Endodermal cell (in vitro differentiated cells): Measurements from ENCODE around the gene WDR12. TPM values are rescaled to one million over a fixed set of nuclear protein-coding genes. Genes with fewer than 3 reads are reported as not detected.
"Not testable (repeated sequence)": the region's sequence is repeated elsewhere in the genome, so short reads cannot be mapped to it uniquely, and the experiment has no call there.

Source experiments
- DNase-seq: peaks from one replicate; pipeline ENCODE4 v3.0.0-alpha.2; 2017
- H3K27ac ChIP-seq: 2 replicates; pipeline ENCODE4 v1.5.1; 2013; ENCODE audit warnings: mild to moderate bottlenecking, low read depth, low read length, moderate library complexity
- H3K27me3 ChIP-seq: 2 replicates; pipeline ENCODE4 v1.6.1; 2013; ENCODE audit warnings: mild to moderate bottlenecking, low read length, moderate library complexity; ENCODE audit not compliant: insufficient read depth, control insufficient read depth, poor library complexity, severe bottlenecking
- H3K36me3 ChIP-seq: 2 replicates; pipeline ENCODE4 v1.7.0; 2013; ENCODE audit warnings: mild to moderate bottlenecking, low read length, moderate library complexity; ENCODE audit not compliant: control insufficient read depth, insufficient read depth
- H3K4me1 ChIP-seq: one replicate; pipeline ENCODE4 v1.7.0; 2013; ENCODE audit warnings: low read length; ENCODE audit not compliant: control insufficient read depth, insufficient read depth
- H3K4me3 ChIP-seq: 2 replicates; pipeline ENCODE4 v1.5.1; 2013; ENCODE audit warnings: mild to moderate bottlenecking, low read length, moderate library complexity
- H3K9ac ChIP-seq: 2 replicates; pipeline ENCODE4 v1.6.1; 2013; ENCODE audit warnings: mild to moderate bottlenecking, low read length, moderate library complexity; ENCODE audit not compliant: poor library complexity, severe bottlenecking; ENCODE audit errors: extremely low read depth
- H3K9me3 ChIP-seq: 2 replicates; pipeline ENCODE4 v1.6.1; 2013; ENCODE audit warnings: mild to moderate bottlenecking, low read length, moderate library complexity; ENCODE audit not compliant: control insufficient read depth
- H3K27ac Mint-ChIP-seq: 2 replicates; pipeline ENCODE4 v1.8.0; 2020; ENCODE audit warnings: mixed read lengths
- H3K27me3 Mint-ChIP-seq: 2 replicates; pipeline ENCODE4 v1.8.0; 2021; ENCODE audit warnings: mild to moderate bottlenecking, mixed read lengths; ENCODE audit not compliant: insufficient read depth
- H3K36me3 Mint-ChIP-seq: 2 replicates; pipeline ENCODE4 v1.8.0; 2020; ENCODE audit warnings: low read depth, mixed read lengths
- H3K4me1 Mint-ChIP-seq: 2 replicates; pipeline ENCODE4 v1.8.0; 2020; ENCODE audit warnings: mixed read lengths
- H3K4me3 Mint-ChIP-seq: 2 replicates; pipeline ENCODE4 v1.8.0; 2020; ENCODE audit warnings: mild to moderate bottlenecking, moderate library complexity, mixed read lengths
- H3K9me3 Mint-ChIP-seq: 2 replicates; pipeline ENCODE4 v1.8.0; 2020; ENCODE audit warnings: mild to moderate bottlenecking, mixed read lengths
- CTCF ChIP-seq: fragments of 200-600 bp; sonication (generic); conservative IDR thresholded peaks from 2 replicates; pipeline ENCODE4 v1.5.0; 2021; ENCODE audit warnings: antibody characterized with exemption, mild to moderate bottlenecking
- WGBS, 2 experiments: methylation state at CpG; one replicate each; pipeline versions ENCODE4 v1.1.5 to v1.1.7; 2013; ENCODE audit warnings: missing lambda C conversion rate in 2 of 2, mixed read lengths in 1 of 2; ENCODE audit not compliant: insufficient coverage in 1 of 2, insufficient read length in 1 of 2; 5-methylcytosine and 5-hydroxymethylcytosine counted together
- total RNA-seq, 2 donors: library from RNA; stranded (reverse); fragmentation: NEBNext Ultra II Directional in 1 of 2; extraction: Animal tissue kit (Norgen Biotek cat#: 25700) in 1 of 2; gene quantifications; 2 replicates in 1 of 2; 3 replicates in 1 of 2; pipeline ENCODE4 v1.2.1, GENCODE V29; 2021

The WDR12 gene
- total RNA-seq, 2 donors from 2014 or later, result 84.4 to 104 TPM

GRCh38 chr2:202910698-202911097, 775 bp downstream of the WDR12 start:
- Mint-ChIP-seq H3K4me1 (no peaks in the 10 kb centered on the region), H3K36me3 (peaks cover 21% of the 10 kb centered on the region), H3K27me3 (no peaks in the 10 kb centered on the region), H3K9me3 (peaks cover under 1% of the 10 kb centered on the region), H3K4me3 (peak overlapping the region; percentile 92), H3K27ac (no peak overlapping the region)
- no peak for DNase-seq
- WGBS, 2 experiments, result 20 to 37% methylated on average over 1 to 2 of the region's 3 CpGs
- H3K27ac ChIP-seq, result no peak overlapping the region
- peaks cover 2% of the 10 kb centered on the region for H3K9me3 ChIP-seq
- TF ChIP-seq CTCF, result no peak
- H3K9ac ChIP-seq, result peak overlapping the region; percentile 76
- no peaks in the 10 kb centered on the region for H3K27me3 ChIP-seq
- no peaks in the 10 kb centered on the region for H3K4me1 ChIP-seq
- H3K36me3 ChIP-seq, result peaks cover 9% of the 10 kb centered on the region
- H3K4me3 ChIP-seq, result peak overlapping the region; percentile 98

- DNase-seq, H3K27me3 Mint-ChIP-seq, H3K9me3 ChIP-seq, H3K9me3 Mint-ChIP-seq, H3K27ac ChIP-seq, H3K27me3 ChIP-seq, H3K9ac ChIP-seq, H3K4me1 ChIP-seq, H3K4me1 Mint-ChIP-seq: not testable (repeated sequence)
- Histone ChIP-seq H3K36me3 (peaks cover 13% of the 10 kb centered on the region), H3K4me3 (peak overlapping the region; percentile 98)
- H3K36me3 Mint-ChIP-seq, result peaks cover 25% of the 10 kb centered on the region
- peak overlapping the region; percentile 92 for H3K4me3 Mint-ChIP-seq
- H3K27ac Mint-ChIP-seq, result peak overlapping the region; percentile 44
- WGBS, 2 experiments, result 90 to 100% methylated on average over 2 to 5 of the region's 5 CpGs
Measured at GRCh38 chr2:202910250-202910649, 1.2 kb downstream of the WDR12 start.

- H3K4me1 ChIP-seq, result no peaks in the 10 kb centered on the region
- no peak overlapping the region for H3K9ac ChIP-seq
- H3K27me3 ChIP-seq, result no peaks in the 10 kb centered on the region
- Mint-ChIP-seq H3K27ac (peak overlapping the region; percentile 44), H3K9me3 (peaks cover 11% of the 10 kb centered on the region), H3K4me3 (peak overlapping the region; percentile 92), H3K4me1 (no peaks in the 10 kb centered on the region), H3K36me3 (peaks cover 31% of the 10 kb centered on the region), H3K27me3 (no peaks in the 10 kb centered on the region)
- H3K4me3 ChIP-seq, result peak overlapping the region; percentile 98
- DNase-seq, result no peak
- H3K9me3 ChIP-seq, result peaks cover 11% of the 10 kb centered on the region
- no peak overlapping the region for H3K27ac ChIP-seq
- WGBS, 2 experiments, result 93 to 94% methylated on average over 4 to 5 of the region's 6 CpGs
- H3K36me3 ChIP-seq, result peaks cover 20% of the 10 kb centered on the region
- no peak for TF ChIP-seq CTCF
Measured at GRCh38 chr2:202909394-202910192, 1.9 kb downstream of the WDR12 start.
